GM13977 (cell line): ENCODE measurements around the gene IFNAR2.

ENCODE experiments used
- DNase-seq: peaks from one replicate; pipeline ENCODE4 v3.0.0; 2012; ENCODE audit warnings: low spot score
- in situ Hi-C: fragments of 300-500 bp; cut with MboI; formaldehyde crosslinking; loops from one replicate; pipeline ENCODE4 v1.12.0; 2022; ENCODE audit warnings: low sequenced_read_pairs, low pct_unique_long_range_greater_than_20kb, mixed read lengths, inconsistent platforms; ENCODE audit not compliant: unreplicated experiment
- TF ChIP-seq, protein P1 (sequence below): IDR thresholded peaks from 2 replicates; pipeline ENCODE4 v1.5.1; 2012; ENCODE audit warnings: mild to moderate bottlenecking, control low read depth; ENCODE audit not compliant: insufficient read depth; ENCODE audit errors: extremely low read depth, missing control alignments

IFNAR2 gene

DNA sequence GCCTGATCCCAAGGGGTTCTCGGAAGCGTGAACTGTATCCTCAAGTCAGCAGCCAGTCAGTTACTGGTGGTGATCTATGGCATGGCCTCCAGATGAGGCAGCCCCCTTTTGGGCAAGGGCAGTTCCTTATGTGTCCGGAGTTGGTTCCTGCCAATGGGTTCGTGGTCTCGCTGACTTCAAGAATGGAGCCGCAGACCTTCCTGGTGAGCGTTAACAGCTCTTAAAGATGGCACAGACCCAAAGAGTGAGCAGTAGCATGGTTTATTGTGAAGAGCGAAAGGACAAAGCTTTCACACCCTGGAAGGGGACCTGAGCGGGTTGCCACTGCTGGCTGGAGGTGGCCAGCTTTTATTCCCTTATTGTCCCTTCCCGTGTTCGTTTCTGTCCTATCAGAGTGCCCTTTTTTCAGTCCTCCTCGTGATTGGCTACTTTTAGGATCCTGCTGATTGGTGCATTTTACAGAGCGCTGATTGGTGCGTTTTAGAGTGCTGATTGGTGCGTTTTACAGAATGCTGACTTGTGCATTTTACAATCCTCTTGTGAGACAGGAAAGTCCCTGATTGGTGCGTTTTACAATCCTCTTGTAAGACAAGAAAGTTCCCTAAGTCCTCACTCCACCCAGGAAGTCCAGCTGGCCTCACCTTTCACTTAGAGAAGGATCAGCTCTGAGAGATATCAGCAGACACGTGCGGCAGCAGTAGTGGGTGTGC, 27.5 kb downstream of the IFNAR2 start:
- no peak for DNase-seq
- TF ChIP-seq, protein P1, sequence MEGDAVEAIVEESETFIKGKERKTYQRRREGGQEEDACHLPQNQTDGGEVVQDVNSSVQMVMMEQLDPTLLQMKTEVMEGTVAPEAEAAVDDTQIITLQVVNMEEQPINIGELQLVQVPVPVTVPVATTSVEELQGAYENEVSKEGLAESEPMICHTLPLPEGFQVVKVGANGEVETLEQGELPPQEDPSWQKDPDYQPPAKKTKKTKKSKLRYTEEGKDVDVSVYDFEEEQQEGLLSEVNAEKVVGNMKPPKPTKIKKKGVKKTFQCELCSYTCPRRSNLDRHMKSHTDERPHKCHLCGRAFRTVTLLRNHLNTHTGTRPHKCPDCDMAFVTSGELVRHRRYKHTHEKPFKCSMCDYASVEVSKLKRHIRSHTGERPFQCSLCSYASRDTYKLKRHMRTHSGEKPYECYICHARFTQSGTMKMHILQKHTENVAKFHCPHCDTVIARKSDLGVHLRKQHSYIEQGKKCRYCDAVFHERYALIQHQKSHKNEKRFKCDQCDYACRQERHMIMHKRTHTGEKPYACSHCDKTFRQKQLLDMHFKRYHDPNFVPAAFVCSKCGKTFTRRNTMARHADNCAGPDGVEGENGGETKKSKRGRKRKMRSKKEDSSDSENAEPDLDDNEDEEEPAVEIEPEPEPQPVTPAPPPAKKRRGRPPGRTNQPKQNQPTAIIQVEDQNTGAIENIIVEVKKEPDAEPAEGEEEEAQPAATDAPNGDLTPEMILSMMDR, result no peak
- in situ Hi-C loops, result no loop called here

DNA sequence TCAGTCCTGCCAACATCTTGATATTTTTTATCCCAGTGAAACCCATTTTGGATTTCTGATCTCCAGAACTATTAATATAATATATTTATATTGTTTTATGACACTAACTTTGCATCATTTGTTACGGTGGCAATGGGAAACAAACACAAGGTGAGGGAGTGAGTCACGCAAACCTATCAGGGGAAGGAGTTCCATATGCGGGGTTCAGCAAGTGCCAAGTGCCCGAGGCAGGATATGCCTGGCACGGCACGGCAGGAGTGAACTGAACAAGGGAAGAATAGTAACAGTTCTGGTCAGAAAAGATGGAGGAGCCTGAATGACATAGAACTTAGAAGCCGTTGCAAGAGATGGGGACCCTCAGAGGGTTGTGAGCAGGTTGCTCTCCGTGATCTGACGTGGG, 28.7 kb downstream of the IFNAR2 start:
- in situ Hi-C loops, result no loop called here
- TF ChIP-seq, protein P1, result no peak
- DNase-seq, result no peak

DNA sequence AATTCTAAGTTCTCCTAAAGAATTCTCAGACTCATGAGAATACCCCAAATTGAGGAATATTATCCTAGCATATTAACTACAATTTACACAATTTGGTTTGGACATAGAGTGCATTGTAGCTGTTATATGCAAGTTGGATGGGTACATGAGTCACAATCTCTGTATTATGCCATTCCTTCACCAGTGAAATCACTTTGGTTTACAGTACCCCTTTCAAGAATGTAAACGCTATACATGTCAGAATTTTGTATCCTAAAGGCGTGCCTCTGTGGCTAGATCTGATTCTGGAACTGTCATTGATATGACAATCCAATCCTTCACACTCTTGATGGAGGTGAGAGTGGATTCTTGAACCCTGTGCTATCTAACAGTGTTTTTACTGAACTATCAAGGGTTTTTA, 29.7 kb downstream of the IFNAR2 start:
- no peak for DNase-seq
- in situ Hi-C loops, result no loop called here
- TF ChIP-seq, protein P1, result no peak

DNA sequence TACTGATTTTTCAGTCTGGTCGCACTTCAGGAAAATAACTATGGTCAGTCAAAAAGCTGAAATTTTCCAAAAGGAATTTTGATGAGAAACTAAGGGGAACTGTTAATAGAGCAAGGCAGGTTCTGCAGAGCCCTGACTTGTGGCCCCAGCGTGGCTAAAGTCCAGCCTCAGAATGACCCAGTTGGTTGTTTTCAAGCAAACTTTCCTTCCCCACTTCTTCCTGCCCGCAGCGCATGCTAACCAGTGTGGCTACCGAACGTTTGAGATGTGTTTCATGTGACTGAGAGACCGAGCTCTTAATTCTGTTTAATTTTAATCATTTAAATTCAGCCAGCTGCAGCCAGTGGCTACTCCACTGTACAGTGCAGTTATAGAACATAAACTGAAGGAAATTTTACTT, 30.3 kb downstream of the IFNAR2 start:
- in situ Hi-C loops, result no loop called here

DNA sequence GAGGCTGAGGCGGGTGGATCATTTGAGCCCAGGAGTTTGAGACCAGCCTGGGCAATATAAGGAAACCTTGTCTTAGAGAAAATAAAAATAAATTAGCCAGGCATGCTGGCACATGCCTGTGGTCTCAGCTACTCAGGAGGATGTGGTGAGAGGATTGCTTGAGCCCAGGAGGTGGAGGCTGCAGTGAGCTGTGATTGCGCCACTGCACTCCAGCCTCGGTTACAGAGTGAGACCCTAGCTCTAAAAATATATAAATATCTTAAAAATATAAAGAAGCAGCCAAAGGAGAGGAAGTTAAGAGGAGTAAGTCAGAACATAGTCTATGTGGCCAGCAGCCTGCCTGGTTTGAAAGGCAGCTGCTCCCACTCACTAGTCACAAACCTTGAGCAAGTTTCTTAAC, 31.9 kb downstream of the IFNAR2 start:
- in situ Hi-C loops, result no loop called here
- TF ChIP-seq, protein P1, result no peak
- no peak for DNase-seq

More for the DNA sequence above, 30.3 kb downstream of the IFNAR2 start:
- no peak for DNase-seq
- TF ChIP-seq, protein P1, result no peak

DNA sequence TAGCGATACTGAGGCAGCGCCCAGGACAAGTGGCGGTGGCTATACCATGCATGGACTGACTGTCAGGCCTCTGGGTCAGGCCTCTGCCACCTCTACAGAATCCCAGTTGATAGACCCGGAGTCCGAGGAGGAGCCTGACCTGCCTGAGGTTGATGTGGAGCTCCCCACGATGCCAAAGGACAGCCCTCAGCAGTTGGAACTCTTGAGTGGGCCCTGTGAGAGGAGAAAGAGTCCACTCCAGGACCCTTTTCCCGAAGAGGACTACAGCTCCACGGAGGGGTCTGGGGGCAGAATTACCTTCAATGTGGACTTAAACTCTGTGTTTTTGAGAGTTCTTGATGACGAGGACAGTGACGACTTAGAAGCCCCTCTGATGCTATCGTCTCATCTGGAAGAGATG, 33.2 kb downstream of the IFNAR2 start:
- DNase-seq, result no peak
- in situ Hi-C loops, result no loop called here
- TF ChIP-seq, protein P1, result no peak
